T-helper 2 cell treated with Interferon-gamma antibody and Interleukin-4, amounts not matched to agents 100 ng/mL and 5 ng/mL, for 36 hours (primary cell): ENCODE measurements around the gene CFHR3. TPM values are rescaled to one million over a fixed set of nuclear protein-coding genes. Genes with fewer than 3 reads are reported as not detected.
"Not testable (repeated sequence)": the region's sequence is repeated elsewhere in the genome, so short reads cannot be mapped to it uniquely, and the experiment has no call there.

Source experiments
- intact Hi-C: fragments of 100-400 bp; cut with micrococcal nuclease; formaldehyde crosslinking; loops from one replicate; pipeline ENCODE4 v1.15.1; 2023
- total RNA-seq: library from RNA; stranded (reverse); gene quantifications from 2 replicates; pipeline ENCODE4 v1.2.3, GENCODE V29; 2022

Gene CFHR3
- total RNA-seq: not detected in 2 replicates

- intact Hi-C loops: no loop called here
Measured at GRCh38 chr1:196774603-196775002, at the start of gene CFHR3. CFHR3 (plus strand) TSS chr1:196774840; CDS start chr1:196774887, 47 bp downstream.

- intact Hi-C loops: no loop called here
Measured at GRCh38 chr1:196732526-196732925, 42.1 kb upstream of the CFHR3 start.

- intact Hi-C loops: no loop called here
Measured at GRCh38 chr1:196733091-196733970, 41.3 kb upstream of the CFHR3 start.

DNA sequence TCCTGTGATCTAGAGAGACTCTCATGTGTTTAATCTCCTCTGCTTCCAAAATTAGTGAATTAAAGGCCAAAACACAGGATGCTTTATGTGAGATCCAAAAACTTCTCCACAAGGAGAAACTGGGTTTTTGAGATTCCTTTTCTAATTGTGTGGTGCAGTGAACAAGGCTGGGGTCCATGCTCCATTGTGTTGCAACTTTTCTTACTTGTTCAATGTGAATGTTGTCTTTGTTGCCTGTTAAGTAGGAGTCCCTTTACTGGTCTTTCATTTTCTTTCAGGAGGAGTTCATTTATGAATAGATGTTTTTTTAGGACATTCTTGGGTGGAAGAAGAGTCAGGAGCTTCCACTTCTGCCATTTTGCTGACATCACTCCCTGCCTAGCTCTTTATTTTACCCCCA is 40.6 kb upstream of the CFHR3 start:
- intact Hi-C loops: no loop called here

- intact Hi-C loops: no loop called here
Measured at GRCh38 chr1:196734460-196734859, 40.2 kb upstream of the CFHR3 start.

GRCh38 chr1:196738730-196739129 is 35.9 kb upstream of the CFHR3 start:
- intact Hi-C loops: no loop called here

GRCh38 chr1:196743244-196743643 is 31.4 kb upstream of the CFHR3 start:
- intact Hi-C loops: loop anchor here (5.0 kb wide), 1 partner anchor 614 kb away; no protein-coding TSS in a partner anchor

DNA sequence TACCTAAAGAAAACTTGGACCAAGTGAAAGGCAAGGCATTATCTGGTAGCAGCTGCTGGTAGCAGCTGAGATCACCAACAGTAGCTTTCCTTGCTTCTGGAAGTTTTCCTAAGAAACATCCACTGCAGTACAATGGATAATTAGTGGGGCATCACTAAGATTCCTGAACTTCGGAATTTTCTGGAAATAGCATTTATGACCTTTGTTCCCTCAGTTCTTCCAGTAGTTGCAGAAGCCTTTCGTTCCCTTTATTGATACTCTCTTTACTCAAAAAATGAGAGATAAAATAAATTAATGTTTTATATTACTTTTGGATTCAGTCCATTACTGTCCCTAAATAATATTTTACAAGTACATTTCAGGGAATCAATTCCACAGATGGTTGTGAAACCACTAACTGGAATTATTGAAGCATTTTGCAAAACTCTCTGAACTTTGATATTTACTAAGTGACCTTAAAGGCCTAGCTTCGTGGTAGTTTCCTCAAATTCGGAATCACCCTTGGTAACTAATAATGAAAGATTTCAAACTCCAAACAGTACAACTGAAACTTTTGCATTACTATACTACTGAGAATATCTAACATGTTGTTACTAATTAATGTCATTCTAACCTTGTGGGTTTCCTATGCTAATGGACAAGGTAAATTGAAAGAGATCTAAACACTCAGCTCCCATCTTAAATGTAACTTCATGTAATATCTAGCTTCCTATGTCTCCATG is 9.5 kb upstream of the CFHR3 start:
- intact Hi-C loops: not testable (repeated sequence)

DNA sequence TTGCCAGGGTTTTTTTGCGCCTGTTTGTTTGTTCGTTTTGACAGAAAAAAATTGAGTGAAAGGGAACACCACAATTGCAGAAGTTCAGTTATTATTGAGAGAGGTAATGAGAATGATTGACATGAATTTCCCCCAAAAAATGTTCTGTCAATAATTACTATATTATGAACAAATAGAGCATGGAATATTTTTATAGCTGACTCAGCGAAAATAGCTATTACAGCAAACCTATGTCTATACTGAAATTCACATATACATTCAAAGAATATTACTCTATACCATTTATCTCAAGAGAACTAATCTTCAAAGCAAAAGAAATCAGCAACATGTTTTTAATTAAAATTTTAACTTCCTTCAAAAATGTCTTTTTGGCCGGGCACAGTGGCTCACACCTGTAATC is 4.8 kb upstream of the CFHR3 start:
- intact Hi-C loops: not testable (repeated sequence)

GRCh38 chr1:196773713-196774112 is 927 bp upstream of the CFHR3 start:
- intact Hi-C loops: no loop called here

- intact Hi-C loops: no loop called here
Measured at GRCh38 chr1:196774175-196774574, 465 bp upstream of the CFHR3 start.

DNA sequence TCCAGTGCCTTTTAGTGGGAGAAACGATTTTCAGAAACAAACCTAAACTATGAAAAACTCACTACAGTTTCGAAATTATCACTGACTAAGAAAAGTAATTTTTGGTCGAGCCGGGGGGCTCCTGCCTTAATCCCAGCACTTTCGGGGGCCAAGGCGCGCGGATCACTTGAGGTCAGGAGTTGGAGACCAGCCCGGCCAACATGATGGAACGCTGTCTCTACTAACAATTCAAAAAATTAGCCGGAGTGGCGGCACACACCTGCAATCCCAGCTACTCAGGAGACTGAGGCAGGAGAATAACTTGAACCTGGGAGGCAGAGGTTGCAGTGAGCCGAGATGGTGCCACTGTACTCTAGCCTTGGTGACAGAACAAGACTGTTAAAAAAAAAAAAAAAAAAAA is 3.0 kb downstream of the CFHR3 start:
- intact Hi-C loops: no loop called here

- intact Hi-C loops: no loop called here
Measured at GRCh38 chr1:196779093-196779492, 4.5 kb downstream of the CFHR3 start.

DNA sequence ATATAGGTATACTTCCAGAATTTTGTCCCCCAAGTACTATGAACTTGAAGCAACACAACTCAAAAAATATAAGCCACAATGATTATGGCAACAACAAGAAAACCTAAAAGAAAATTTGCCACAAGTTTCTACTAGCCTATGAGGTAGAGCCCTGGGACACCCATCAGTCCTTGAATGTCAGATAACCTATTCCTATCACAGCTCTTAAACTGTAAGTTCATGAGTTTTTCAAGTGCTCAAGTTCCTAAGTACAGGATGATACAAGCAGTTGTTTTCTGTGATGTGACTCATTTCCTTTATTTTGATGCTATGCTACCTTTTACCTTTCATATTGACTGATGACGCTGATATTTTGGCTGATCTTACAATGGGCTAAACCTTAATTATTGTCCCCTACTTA is 16.6 kb downstream of the CFHR3 start:
- intact Hi-C loops: not testable (repeated sequence)

DNA sequence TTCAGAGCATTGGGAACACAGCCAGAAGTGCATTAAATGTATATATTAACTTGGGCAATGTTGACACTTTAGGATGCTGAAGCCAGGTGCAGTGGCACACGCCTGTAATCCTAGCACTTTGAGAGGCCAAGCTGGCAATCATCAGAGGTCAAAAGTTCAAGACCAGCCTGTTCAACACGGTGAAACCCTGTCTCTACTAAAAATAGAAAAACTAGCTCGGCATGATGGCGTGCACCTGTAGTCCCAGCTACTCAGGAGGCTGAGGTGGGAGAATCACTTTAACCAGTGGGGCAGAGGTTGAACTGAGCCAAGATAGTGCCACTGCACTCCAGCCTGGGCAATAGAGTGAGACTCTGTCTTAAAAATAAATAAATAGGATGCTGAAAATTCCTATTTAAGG is 19.5 kb downstream of the CFHR3 start:
- intact Hi-C loops: not testable (repeated sequence)

- intact Hi-C loops: no loop called here
Measured at GRCh38 chr1:196797891-196798290, 23.3 kb downstream of the CFHR3 start.

DNA sequence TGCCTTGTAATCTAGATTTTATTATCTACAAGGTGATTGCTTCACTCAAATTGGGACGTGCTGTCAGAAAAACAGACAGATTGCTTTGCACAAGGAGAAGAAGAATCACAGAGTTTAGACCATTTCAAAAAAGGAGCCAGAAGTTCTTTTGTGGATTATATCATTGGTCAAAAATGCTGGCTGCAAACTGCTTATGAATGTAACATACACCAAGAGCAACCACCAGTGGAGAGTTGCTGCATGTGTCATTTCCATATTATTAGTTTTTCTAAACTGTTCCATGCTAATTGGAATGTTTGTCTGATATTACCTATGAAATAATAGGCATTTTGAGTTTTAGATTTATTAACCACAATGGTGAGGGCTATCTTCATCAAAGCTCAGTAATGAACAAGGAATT is 27.3 kb downstream of the CFHR3 start:
- intact Hi-C loops: not testable (repeated sequence)

GRCh38 chr1:196808529-196809235 is 34.0 kb downstream of the CFHR3 start:
- intact Hi-C loops: no loop called here

DNA sequence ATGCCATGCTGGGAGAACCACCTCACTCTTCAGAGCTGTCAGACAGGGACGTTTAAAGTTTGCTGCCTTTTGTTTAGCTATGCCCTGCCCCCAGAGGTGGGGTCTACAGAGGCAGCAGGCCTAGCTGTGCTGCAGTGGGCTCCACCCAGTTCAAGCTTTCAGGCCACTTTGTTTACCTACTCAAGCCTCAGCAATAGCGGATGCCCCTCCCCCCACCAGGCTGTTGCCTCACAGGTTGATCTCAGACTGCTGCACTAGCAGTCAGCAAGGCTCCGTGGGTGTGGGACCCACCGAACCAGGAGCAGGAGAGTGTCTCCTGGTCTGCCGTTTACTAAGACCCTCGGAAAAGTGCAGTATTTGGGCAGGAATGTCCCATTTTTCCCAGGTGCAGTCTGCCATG is 42.8 kb downstream of the CFHR3 start:
- intact Hi-C loops: loop anchor here (10.0 kb wide), 1 partner anchor 117 kb away; no protein-coding TSS in a partner anchor

DNA sequence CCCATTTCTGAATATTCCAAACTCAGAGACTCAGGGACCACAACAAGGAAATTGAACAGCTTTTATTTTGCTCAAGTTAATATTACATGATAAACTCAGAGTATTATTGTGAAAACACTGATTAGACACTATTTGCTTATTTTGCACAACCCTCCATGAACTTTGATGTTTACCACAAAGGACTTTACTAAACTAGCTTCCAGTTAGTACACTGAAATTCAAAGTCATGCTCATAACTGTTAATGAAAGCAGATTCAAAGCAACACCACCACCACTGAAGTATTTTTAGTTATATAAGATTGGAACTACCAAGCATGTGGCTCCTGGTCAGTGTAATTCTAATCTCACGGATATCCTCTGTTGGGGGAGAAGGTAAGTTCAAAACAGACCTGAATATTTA is 44.9 kb downstream of the CFHR3 start, which contains the start of gene CFHR1:
Gene CFHR1, plus strand, starts transcription at position 201 of the 400 bp plus-strand sequence. Its CDS starts 114 bp downstream, at position 315.
- intact Hi-C loops: loop anchor here (10.0 kb wide), 1 partner anchor 115 kb away; no protein-coding TSS in a partner anchor

DNA sequence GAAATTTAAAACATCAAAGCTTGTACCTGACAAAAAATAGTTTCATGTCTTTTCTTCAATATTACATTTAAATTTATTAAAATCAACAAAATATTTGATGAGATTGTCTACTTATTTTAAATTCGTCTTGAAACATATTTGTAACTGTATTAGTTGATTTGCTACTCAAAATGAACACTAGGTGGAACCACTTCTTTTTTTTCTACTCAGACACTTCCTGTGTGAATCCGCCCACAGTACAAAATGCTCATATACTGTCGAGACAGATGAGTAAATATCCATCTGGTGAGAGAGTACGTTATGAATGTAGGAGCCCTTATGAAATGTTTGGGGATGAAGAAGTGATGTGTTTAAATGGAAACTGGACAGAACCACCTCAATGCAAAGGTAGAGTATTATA is 53.2 kb downstream of the CFHR3 start:
- intact Hi-C loops: not testable (repeated sequence)
